ENCODE data around the gene OCA2.

OCA2 gene

DNA sequence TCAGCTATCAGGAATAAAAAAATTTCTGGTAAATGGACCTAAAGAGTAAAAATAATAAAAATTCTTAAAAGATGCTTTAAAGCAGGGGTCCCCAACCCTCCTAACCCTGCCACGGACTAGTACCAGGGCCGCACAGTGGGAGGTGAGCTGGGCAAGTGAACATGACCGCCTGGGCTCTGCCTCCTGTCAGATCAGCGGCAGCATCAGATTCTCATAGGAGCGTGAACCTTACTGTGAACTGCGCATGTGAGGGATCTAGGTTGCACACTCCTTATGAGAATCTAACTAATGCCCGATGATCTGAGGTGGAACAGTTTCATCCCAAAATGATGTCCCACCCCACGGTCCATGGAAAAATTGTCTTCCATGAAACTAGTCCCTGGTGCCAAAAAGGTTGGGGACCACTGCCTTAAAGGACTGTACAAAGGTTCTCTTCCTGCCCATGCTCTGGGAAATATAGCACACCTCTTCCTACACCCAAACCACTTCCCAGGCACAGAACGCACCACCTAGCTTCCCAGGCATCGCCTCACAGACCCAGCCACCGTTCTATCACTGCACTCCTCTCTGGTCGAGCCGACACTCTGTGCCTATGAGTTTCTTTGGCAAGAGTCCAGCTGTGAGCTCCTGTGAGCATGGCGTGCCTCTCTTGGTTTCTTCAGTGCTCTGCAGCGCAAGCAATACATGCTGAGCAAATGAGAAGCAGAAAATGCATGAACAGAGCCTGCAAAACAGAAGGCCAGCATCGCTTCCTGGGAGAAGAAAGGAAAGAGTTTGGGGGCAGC, 104.9 kb downstream of the OCA2 start:
- H3K9me3 Mint-ChIP-seq: peaks cover 14% of the 10 kb centered on the region
- no peak for DNase-seq
- H3K27me3 Mint-ChIP-seq (ENCODE audit: low read depth, poor library complexity): no peaks in the 10 kb centered on the region
- no peak overlapping the region for H3K4me3 Mint-ChIP-seq
- peaks cover 6% of the 10 kb centered on the region for H3K4me1 Mint-ChIP-seq
- no peaks in the 10 kb centered on the region for H3K36me3 Mint-ChIP-seq (ENCODE audit: low read depth)
- TF ChIP-seq CTCF (IDR thresholded peaks at IDR 0.05): no peak
- H3K27ac Mint-ChIP-seq: no peak overlapping the region

DNA sequence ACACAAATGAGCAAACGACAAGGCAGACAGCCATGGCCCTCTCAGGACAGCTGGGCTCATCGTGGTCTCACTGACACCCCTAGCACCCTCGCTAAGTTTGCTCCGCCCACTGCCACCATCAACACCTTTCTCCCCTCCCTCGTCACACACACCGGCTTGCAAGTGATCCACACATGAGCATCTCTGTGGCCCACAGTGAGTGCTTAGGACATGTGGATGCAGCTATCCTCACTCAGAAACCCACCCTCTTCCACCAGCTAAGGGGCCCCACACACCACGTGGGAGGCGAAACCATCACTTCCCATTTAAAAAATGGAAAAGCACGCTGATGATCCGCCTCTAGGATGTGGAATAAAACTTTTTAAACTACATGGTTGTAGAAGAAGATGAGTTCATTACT, 105.6 kb downstream of the OCA2 start:
- TF ChIP-seq CTCF (IDR thresholded peaks at IDR 0.05): no peak
- H3K9me3 Mint-ChIP-seq: peaks cover 11% of the 10 kb centered on the region
- no peaks in the 10 kb centered on the region for H3K36me3 Mint-ChIP-seq (ENCODE audit: low read depth)
- peaks cover 6% of the 10 kb centered on the region for H3K4me1 Mint-ChIP-seq
- H3K27me3 Mint-ChIP-seq (ENCODE audit: low read depth, poor library complexity): no peaks in the 10 kb centered on the region
- H3K27ac Mint-ChIP-seq: peak overlapping the region; percentile 88
- DNase-seq: no peak
- no peak overlapping the region for H3K4me3 Mint-ChIP-seq

DNA sequence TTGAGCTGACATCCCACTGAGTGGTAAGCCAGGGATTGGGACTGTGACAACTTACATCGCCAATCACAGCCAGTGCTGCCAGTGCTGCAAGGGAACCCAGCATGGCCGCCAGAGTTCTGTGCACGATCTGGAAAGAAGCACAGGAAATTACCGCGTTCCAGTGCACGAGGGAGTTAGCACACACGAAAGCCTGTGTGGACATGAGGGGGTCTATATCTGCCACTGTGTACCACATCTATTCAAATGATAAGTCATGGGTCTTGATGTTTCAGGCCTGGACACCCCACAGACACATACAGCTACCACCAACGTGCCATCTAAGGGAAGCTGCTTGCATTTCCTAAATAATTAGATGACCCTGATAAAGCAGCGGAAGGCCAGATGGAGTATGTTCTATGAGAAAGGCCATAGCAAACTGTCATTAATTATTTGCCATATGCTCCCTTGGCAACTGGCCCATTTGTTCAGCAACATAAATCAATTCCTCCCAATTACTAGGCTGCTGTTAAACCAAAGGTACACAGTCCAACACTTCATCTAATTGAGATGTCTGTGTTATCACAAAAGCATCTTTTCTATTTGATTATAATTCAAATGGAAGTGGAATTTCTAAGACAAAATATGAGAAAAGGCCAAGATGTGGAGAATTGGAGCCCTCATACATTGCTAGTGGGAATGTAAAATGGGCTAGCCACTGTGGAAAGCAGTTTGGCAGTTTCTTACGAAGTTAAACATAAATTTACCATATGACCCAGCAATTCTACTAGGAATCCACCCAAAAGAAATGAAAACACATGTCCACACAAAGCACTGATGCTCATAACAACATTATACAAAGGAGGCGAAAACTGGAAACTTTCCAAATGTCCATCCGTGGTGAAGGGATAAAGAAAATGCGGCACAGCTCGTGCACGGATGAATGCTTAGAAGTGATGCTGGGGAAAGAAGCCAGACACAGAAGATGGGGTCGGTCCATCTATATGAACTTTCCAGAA, 108.3 kb downstream of the OCA2 start:
- H3K27ac Mint-ChIP-seq: no peak overlapping the region
- H3K4me1 Mint-ChIP-seq: peaks cover 6% of the 10 kb centered on the region
- no peaks in the 10 kb centered on the region for H3K27me3 Mint-ChIP-seq (ENCODE audit: low read depth, poor library complexity)
- no peaks in the 10 kb centered on the region for H3K36me3 Mint-ChIP-seq (ENCODE audit: low read depth)
- no peaks in the 10 kb centered on the region for H3K9me3 Mint-ChIP-seq
- no peak overlapping the region for H3K4me3 Mint-ChIP-seq
- no peak for TF ChIP-seq CTCF (IDR thresholded peaks at IDR 0.05)
- no peak for DNase-seq

- Mint-ChIP-seq H3K4me3 (no peak overlapping the region), H3K36me3 (ENCODE audit: low read depth) (no peaks in the 10 kb centered on the region), H3K4me1 (peaks cover 6% of the 10 kb centered on the region)
Measured at GRCh38 chr15:27989838-27990237, 109.3 kb downstream of the OCA2 start.

GRCh38 chr15:27989427-27989826, 109.7 kb downstream of the OCA2 start:
- Mint-ChIP-seq H3K9me3 (no peaks in the 10 kb centered on the region), H3K4me1 (peaks cover 6% of the 10 kb centered on the region), H3K4me3 (no peak overlapping the region), H3K27me3 (ENCODE audit: low read depth, poor library complexity) (no peaks in the 10 kb centered on the region), H3K27ac (no peak overlapping the region), H3K36me3 (ENCODE audit: low read depth) (no peaks in the 10 kb centered on the region)
- TF ChIP-seq CTCF (IDR thresholded peaks at IDR 0.05): no peak
- no peak for DNase-seq

More at GRCh38 chr15:27989838-27990237, 109.3 kb downstream of the OCA2 start:
- Mint-ChIP-seq H3K9me3 (no peaks in the 10 kb centered on the region), H3K27ac (no peak overlapping the region), H3K27me3 (ENCODE audit: low read depth, poor library complexity) (no peaks in the 10 kb centered on the region)
- DNase-seq: no peak
- TF ChIP-seq CTCF (IDR thresholded peaks at IDR 0.05): no peak
